Ishikawa (cell line): ENCODE results near the gene BFSP2.

Experiments
- CEBPB ChIP-seq: IDR thresholded peaks from 2 replicates; pipeline ENCODE4 v1.6.1; 2012
- CREB1 ChIP-seq: IDR thresholded peaks from 2 replicates; pipeline ENCODE4 v1.6.1; 2012; ENCODE audit warnings: low read depth
- EGR1 ChIP-seq: IDR thresholded peaks from 2 replicates; pipeline ENCODE4 v1.6.1; 2012
- EP300 ChIP-seq: IDR thresholded peaks from 2 replicates; pipeline ENCODE4 v1.6.1; 2012; ENCODE audit warnings: borderline replicate concordance
- FOXM1 ChIP-seq: IDR thresholded peaks from 2 replicates; pipeline ENCODE4 v1.6.1; 2012; ENCODE audit warnings: low read depth, borderline replicate concordance
- NFIC ChIP-seq: IDR thresholded peaks from 2 replicates; pipeline ENCODE4 v1.6.1; 2012
- RAD21 ChIP-seq: IDR thresholded peaks from 2 replicates; pipeline ENCODE4 v1.6.1; 2012; ENCODE audit warnings: low read depth
- TAF1 ChIP-seq: IDR thresholded peaks from 2 replicates; pipeline ENCODE4 v1.6.1; 2012; ENCODE audit warnings: low read depth, mild to moderate bottlenecking
- TCF12 ChIP-seq: IDR thresholded peaks from 2 replicates; pipeline ENCODE4 v1.6.1; 2012; ENCODE audit warnings: low read depth
- TEAD4 ChIP-seq: IDR thresholded peaks from 2 replicates; pipeline ENCODE4 v1.6.1; 2012
- YY1 ChIP-seq: IDR thresholded peaks from 2 replicates; pipeline ENCODE4 v1.6.1; 2012; ENCODE audit warnings: low read depth
- ZBTB7A ChIP-seq: IDR thresholded peaks from 2 replicates; pipeline ENCODE4 v1.6.1; 2012; ENCODE audit warnings: low read depth
- TF ChIP-seq, protein P1 (sequence below): IDR thresholded peaks from 2 replicates; pipeline ENCODE4 v1.6.1; 2012
- TF ChIP-seq, protein P2 (sequence below): IDR thresholded peaks from 2 replicates; pipeline ENCODE4 v1.6.1; 2012; ENCODE audit warnings: low read depth, mild to moderate bottlenecking
- TF ChIP-seq, protein P3 (sequence below): IDR thresholded peaks from 2 replicates; pipeline ENCODE4 v1.6.1; 2012

The BFSP2 gene

DNA sequence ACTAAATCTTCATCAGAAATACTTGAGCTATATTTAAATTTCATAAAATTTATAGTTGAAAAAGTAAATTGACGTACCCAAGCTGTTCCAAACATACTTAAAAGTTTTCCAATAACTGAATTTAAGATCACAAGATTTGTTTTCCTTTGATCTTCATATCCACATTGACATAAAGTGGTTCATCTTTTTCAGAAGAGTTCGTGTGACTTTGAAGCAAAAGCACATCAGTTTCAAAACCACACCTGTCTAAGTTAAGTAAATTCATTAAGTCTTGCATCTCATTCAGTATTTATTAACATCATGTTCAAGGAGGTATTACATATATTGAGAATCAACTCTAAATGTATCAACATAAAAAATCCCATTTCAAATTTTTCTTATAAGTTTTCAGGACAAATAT lies 79.5 kb downstream of the BFSP2 start:
- TF ChIP-seq CREB1 (no peak), NFIC (no peak), RAD21 (no peak)
- TF ChIP-seq, protein P1, sequence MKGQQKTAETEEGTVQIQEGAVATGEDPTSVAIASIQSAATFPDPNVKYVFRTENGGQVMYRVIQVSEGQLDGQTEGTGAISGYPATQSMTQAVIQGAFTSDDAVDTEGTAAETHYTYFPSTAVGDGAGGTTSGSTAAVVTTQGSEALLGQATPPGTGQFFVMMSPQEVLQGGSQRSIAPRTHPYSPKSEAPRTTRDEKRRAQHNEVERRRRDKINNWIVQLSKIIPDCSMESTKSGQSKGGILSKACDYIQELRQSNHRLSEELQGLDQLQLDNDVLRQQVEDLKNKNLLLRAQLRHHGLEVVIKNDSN: no peak

DNA sequence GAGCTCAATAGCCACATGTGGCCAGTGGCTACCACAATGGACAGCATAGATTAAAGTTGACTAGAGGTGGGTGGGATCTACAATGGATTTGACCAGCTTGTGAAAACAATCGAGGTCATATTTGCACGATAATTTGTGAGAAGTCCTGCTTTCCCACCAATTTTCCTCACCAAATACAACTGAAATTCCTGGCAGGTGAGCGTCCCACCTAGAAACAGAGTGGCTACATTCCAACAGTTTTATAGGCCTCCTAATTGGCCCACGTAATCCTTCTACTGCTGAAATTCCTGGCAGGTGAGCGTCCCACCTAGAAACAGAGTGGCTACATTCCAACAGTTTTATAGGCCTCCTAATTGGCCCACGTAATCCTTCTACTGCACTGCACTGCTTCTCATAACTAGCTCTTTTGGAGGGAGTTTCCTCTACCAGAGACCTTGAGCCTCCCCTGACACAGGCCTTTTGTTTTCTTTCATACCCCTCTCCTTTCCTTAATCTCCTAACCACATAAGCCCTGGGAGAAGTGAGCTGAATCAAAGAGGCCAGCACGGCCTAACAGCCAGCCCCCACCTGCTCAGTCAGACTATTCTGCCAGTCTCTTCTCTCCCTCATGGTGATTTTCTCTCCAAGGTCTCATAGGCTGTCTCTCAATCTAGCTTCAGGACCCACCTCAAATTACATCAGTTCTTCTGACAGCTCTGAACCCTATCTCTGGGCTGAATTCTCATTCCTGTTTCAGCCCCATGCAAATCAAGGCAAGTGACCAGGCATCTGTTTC lies 80.2 kb downstream of the BFSP2 start:
- peak; percentile 92 for TF ChIP-seq TCF12
- TF ChIP-seq, protein P2, sequence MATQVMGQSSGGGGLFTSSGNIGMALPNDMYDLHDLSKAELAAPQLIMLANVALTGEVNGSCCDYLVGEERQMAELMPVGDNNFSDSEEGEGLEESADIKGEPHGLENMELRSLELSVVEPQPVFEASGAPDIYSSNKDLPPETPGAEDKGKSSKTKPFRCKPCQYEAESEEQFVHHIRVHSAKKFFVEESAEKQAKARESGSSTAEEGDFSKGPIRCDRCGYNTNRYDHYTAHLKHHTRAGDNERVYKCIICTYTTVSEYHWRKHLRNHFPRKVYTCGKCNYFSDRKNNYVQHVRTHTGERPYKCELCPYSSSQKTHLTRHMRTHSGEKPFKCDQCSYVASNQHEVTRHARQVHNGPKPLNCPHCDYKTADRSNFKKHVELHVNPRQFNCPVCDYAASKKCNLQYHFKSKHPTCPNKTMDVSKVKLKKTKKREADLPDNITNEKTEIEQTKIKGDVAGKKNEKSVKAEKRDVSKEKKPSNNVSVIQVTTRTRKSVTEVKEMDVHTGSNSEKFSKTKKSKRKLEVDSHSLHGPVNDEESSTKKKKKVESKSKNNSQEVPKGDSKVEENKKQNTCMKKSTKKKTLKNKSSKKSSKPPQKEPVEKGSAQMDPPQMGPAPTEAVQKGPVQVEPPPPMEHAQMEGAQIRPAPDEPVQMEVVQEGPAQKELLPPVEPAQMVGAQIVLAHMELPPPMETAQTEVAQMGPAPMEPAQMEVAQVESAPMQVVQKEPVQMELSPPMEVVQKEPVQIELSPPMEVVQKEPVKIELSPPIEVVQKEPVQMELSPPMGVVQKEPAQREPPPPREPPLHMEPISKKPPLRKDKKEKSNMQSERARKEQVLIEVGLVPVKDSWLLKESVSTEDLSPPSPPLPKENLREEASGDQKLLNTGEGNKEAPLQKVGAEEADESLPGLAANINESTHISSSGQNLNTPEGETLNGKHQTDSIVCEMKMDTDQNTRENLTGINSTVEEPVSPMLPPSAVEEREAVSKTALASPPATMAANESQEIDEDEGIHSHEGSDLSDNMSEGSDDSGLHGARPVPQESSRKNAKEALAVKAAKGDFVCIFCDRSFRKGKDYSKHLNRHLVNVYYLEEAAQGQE: no peak; the same call in 1 of the 2 replicates
- no peak for TF ChIP-seq CREB1
- peak; percentile 97 for TF ChIP-seq TEAD4
- TF ChIP-seq, protein P3, sequence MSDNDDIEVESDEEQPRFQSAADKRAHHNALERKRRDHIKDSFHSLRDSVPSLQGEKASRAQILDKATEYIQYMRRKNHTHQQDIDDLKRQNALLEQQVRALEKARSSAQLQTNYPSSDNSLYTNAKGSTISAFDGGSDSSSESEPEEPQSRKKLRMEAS: peak; percentile 82
- TF ChIP-seq YY1: 0 out of 2 replicates have a peak, but pooled peaks have one; percentile 27
- TF ChIP-seq FOXM1: peak; percentile 85
- TF ChIP-seq CEBPB: peak; percentile 63; the same call in 1 of the 2 replicates
- 0 out of 2 replicates have a peak, but pooled peaks have one; percentile 25 for TF ChIP-seq ZBTB7A
- no peak for TF ChIP-seq TAF1
- peak; percentile 14; the same call in 1 of the 2 replicates for TF ChIP-seq RAD21
- TF ChIP-seq EP300: peak; percentile 90
- TF ChIP-seq, protein P1: no peak
- no peak for TF ChIP-seq EGR1
- TF ChIP-seq NFIC: peak; percentile 90

DNA sequence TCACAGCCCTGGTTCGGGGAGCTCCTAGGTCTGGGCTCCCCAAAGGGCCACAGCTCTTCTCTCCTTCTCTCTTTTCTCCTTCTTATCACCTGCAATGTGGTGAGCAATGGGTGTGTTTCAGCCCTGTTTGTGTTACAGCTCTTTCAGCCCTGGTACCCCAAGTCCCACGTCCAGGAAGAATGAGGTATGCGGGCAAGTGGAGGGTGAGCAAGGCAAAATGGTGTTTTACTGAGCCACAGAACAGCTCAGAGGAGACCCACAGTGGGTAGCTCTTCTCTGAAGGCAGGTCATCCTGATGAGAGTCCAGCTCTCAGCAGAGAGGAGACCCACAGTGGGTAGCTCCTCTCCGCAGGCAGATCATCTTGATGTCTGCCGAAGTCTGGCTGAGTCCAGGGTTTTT lies 86.8 kb downstream of the BFSP2 start:
- no peak for TF ChIP-seq YY1
- no peak for TF ChIP-seq ZBTB7A
- TF ChIP-seq TAF1: no peak
- no peak for TF ChIP-seq EGR1

DNA sequence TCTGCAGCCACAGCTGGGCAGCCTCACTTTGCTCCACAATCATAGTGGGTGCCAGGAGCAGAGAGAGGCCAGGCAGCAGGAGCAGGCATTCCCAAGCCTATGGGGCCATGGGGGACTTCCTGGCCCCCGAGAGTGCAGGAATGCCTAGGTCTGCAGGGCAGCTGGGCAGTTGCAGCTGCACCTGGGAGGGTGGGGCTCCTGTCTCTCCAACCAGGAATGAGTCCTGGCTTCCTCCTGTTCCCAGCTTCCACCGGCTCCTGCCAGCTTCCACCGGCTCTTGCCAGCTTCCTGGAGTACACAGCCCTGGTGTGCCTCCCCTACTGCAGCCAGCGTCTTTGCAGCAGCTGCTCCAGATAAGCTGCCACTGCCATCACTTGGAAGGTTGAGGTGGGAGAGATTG lies 87.3 kb downstream of the BFSP2 start:
- TF ChIP-seq FOXM1 (no peak), TEAD4 (no peak), YY1 (no peak), CREB1 (no peak), EP300 (no peak), NFIC (no peak), CEBPB (no peak)
- TF ChIP-seq, protein P2: no peak

DNA sequence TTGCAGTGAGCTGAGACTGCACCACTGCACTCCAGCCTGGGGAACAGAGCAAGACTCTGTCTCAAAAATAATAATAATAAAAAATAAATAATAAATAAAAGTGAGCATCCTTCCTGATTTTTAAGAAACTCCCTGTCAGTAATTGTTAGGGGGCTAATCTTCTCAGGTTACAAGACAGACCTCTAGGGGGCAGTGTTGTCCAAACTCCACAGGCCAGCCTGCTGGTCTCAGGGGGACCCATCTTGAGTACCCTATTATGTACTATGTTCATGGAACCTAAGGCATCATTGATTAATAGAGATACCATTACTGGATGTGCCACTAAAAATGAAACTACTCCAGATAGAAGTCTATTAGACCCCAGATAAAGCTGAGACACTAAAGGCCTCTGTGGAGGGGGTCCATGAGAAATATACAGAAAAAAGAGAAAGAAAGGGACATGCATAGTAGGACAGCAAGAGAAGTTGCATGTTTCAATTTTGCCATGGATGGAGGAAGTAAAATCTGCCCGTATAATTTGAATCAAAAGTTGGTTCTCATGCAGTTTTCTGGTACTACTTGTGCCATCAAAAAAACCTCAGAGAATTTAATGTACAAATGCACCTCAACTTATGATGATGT lies 88.2 kb downstream of the BFSP2 start:
- TF ChIP-seq, protein P3: no peak
- TF ChIP-seq, protein P2: no peak
- peak; percentile 67 for TF ChIP-seq RAD21
